Effector memory CD4-positive, alpha-beta T cell (primary cell): ENCODE measurements around the gene ZKSCAN8.
"Not testable (repeated sequence)": the region's sequence is repeated elsewhere in the genome, so short reads cannot be mapped to it uniquely, and the experiment has no call there.

Experiments used
- DNase-seq, 3 donors: peaks; one replicate each; pipeline ENCODE4 v3.0.0-alpha.2; 2020
- H3K27ac ChIP-seq: 2 replicates; pipeline ENCODE4 v1.7.0; 2013; ENCODE audit warnings: mild to moderate bottlenecking, low read length, moderate library complexity; ENCODE audit not compliant: insufficient read depth, poor library complexity, severe bottlenecking
- H3K27me3 ChIP-seq: replicated peaks from 2 replicates; pipeline ENCODE4 v1.7.0; 2013; ENCODE audit warnings: mild to moderate bottlenecking, low read length; ENCODE audit not compliant: insufficient read depth, control insufficient read depth, poor library complexity, severe bottlenecking
- H3K36me3 ChIP-seq: 2 replicates; pipeline ENCODE4 v1.7.0; 2013; ENCODE audit warnings: mild to moderate bottlenecking, low read length, moderate library complexity; ENCODE audit not compliant: control insufficient read depth, insufficient read depth
- H3K4me1 ChIP-seq: 2 replicates; pipeline ENCODE4 v1.7.0; 2013; ENCODE audit warnings: low read length, mild to moderate bottlenecking; ENCODE audit not compliant: control insufficient read depth, insufficient read depth, poor library complexity, severe bottlenecking
- H3K4me3 ChIP-seq: 2 replicates; pipeline ENCODE4 v1.7.0; 2013; ENCODE audit warnings: low read length, low read depth, mild to moderate bottlenecking; ENCODE audit not compliant: insufficient read depth, poor library complexity, severe bottlenecking
- H3K9me3 ChIP-seq: 2 replicates; pipeline ENCODE4 v1.7.0; 2013; ENCODE audit warnings: mild to moderate bottlenecking, low read length, moderate library complexity; ENCODE audit not compliant: control insufficient read depth

Gene ZKSCAN8

DNA sequence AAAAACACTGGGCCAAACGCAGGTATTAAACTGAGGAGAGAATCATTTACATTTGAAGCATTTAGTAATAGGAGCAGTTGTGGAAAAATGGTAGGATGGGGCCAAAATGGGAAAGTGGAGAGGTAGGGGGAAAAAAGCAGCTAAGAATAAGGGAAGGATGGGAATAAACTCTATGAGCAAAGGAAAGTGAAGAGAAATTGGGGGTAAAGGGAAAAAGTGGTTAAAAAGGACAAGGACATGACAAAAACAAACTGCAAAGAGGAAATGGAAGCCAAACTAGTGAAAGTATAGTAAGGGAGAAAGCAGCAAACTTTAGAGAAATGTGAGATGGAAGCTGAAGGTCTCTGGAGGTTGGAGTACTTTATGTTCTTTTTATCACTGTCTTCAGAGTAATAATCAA, 23.5 kb upstream of the ZKSCAN8 start:
- no peak overlapping the region for H3K4me3 ChIP-seq
- peaks cover 17% of the 10 kb centered on the region for H3K36me3 ChIP-seq
- H3K27ac ChIP-seq = no peak overlapping the region
- no peaks in the 10 kb centered on the region for H3K27me3 ChIP-seq
- no peaks in the 10 kb centered on the region for H3K9me3 ChIP-seq
- H3K4me1 ChIP-seq = no peaks in the 10 kb centered on the region
- no peak for DNase-seq

- Histone ChIP-seq H3K4me3 (no peak overlapping the region), H3K9me3 (no peaks in the 10 kb centered on the region), H3K36me3 (peaks cover 14% of the 10 kb centered on the region), H3K4me1 (peaks cover 15% of the 10 kb centered on the region), H3K27me3 (no peaks in the 10 kb centered on the region), H3K27ac (no peak overlapping the region)
- no peak for DNase-seq
Observed at GRCh38 chr6:28121876-28122275, 19.8 kb upstream of the ZKSCAN8 start.

- Histone ChIP-seq H3K4me1 (peaks cover 15% of the 10 kb centered on the region), H3K36me3 (peaks cover 15% of the 10 kb centered on the region)
- not testable (repeated sequence) for H3K27ac ChIP-seq, H3K4me3 ChIP-seq, H3K9me3 ChIP-seq, DNase-seq, H3K27me3 ChIP-seq
Observed at GRCh38 chr6:28122283-28122682, 19.4 kb upstream of the ZKSCAN8 start.

GRCh38 chr6:28124350-28124970, 17.2 kb upstream of the ZKSCAN8 start, which contains the start of gene ZSCAN16:
Gene ZSCAN16 (plus strand): TSS chr6:28124609. CDS start chr6:28125444, 835 bp downstream.
- Histone ChIP-seq H3K9me3 (no peaks in the 10 kb centered on the region), H3K27me3 (no peaks in the 10 kb centered on the region)

DNA sequence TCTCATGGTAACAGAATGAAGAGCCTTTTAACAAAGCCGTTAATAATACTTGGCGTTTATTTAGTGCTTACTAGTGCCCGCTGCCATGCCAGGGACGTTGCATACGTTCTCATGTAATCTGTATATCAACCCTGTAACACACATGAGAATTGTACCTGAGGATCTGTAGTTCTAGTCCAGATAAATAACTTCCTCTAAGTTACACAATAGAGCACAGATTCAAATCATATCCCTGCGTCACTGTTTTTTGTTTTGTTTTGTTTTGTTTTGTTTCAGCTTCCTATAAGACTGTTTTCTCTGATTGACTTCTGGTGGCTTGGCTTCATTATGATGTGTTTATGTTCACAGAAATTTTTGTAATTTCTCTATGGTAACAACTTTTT, 16.7 kb upstream of the ZKSCAN8 start:
- peaks cover 25% of the 10 kb centered on the region for H3K36me3 ChIP-seq
- no peaks in the 10 kb centered on the region for H3K9me3 ChIP-seq
- peak overlapping the region; percentile 88 for H3K27ac ChIP-seq
- no peaks in the 10 kb centered on the region for H3K27me3 ChIP-seq
- peak overlapping the region; percentile 70 for H3K4me3 ChIP-seq
- peaks cover 15% of the 10 kb centered on the region for H3K4me1 ChIP-seq
- no peak for DNase-seq

More at GRCh38 chr6:28124350-28124970, 17.2 kb upstream of the ZKSCAN8 start, which contains the start of gene ZSCAN16:
- H3K4me1 ChIP-seq = peaks cover 15% of the 10 kb centered on the region
- H3K27ac ChIP-seq = peak within 1 kb of the TSS; percentile 88
- peak within 1 kb of the TSS; percentile 70 for H3K4me3 ChIP-seq
- DNase-seq = peak; percentile 53 to 61 (median 56)
- peaks cover 21% of the 10 kb centered on the region for H3K36me3 ChIP-seq

GRCh38 chr6:28125401-28125800, 16.3 kb upstream of the ZKSCAN8 start:
- Histone ChIP-seq H3K36me3 (peaks cover 22% of the 10 kb centered on the region), H3K9me3 (no peaks in the 10 kb centered on the region), H3K4me3 (no peak overlapping the region), H3K27me3 (no peaks in the 10 kb centered on the region), H3K4me1 (peaks cover 15% of the 10 kb centered on the region), H3K27ac (peak overlapping the region; percentile 88)
- peak in 1 of 3 donors; percentile 5 for DNase-seq

- H3K27ac ChIP-seq = no peak overlapping the region
- DNase-seq = no peak
- no peaks in the 10 kb centered on the region for H3K9me3 ChIP-seq
- no peaks in the 10 kb centered on the region for H3K27me3 ChIP-seq
- no peak overlapping the region for H3K4me3 ChIP-seq
- peaks cover 12% of the 10 kb centered on the region for H3K4me1 ChIP-seq
- peaks cover 11% of the 10 kb centered on the region for H3K36me3 ChIP-seq
Observed at GRCh38 chr6:28134015-28134414, 7.7 kb upstream of the ZKSCAN8 start.

DNA sequence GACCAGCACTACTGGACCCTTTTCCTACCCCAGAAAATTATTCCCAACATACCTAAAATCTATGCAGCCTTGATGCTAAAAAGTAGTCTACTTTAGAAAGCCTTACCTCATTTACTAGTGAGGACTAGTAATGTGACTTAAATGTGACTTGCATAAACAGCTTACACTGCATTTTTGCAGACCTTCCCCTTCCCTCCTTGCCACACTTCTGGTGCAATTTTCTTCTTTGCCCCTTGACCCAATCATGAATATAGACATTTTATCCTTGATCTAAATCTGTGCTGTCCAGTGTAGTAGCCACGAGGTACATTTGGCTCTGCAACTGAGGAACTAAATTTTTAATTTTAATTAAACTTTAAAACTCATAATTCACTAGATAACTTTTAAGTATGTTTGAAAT, 7.0 kb upstream of the ZKSCAN8 start:
- no peak for DNase-seq
- Histone ChIP-seq H3K9me3 (no peaks in the 10 kb centered on the region), H3K4me3 (no peak overlapping the region), H3K27ac (no peak overlapping the region), H3K27me3 (no peaks in the 10 kb centered on the region), H3K36me3 (peaks cover 4% of the 10 kb centered on the region), H3K4me1 (peaks cover 12% of the 10 kb centered on the region)

DNA sequence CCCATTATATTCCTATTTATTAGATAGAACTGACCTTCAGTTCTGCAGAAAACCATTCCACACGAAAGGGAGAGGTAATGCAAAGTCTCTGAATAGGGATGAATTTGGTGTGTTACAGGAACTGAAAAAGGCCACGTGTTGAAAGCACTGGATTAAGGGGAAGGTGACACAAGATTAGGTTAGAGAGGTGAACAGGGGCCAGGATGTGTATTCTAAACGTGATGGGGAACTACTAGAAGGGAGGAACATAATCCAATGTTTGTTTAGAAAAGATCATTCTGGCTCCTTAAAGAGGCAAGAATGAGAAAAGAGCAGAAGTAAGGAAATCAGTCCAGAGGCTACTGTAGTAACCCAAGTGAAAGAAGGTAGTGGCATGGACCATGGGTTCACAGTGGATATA, 6.3 kb upstream of the ZKSCAN8 start:
- peak overlapping the region; percentile 97 for H3K27ac ChIP-seq
- DNase-seq = no peak
- no peaks in the 10 kb centered on the region for H3K27me3 ChIP-seq
- H3K9me3 ChIP-seq = no peaks in the 10 kb centered on the region
- H3K36me3 ChIP-seq = no peaks in the 10 kb centered on the region
- no peak overlapping the region for H3K4me3 ChIP-seq
- peaks cover 12% of the 10 kb centered on the region for H3K4me1 ChIP-seq

GRCh38 chr6:28136585-28137504, 4.8 kb upstream of the ZKSCAN8 start:
- H3K4me1 ChIP-seq = peaks cover 12% of the 10 kb centered on the region
- H3K4me3 ChIP-seq = peak overlapping the region; percentile 78
- no peaks in the 10 kb centered on the region for H3K27me3 ChIP-seq
- no peaks in the 10 kb centered on the region for H3K36me3 ChIP-seq
- peak overlapping the region; percentile 97 for H3K27ac ChIP-seq
- no peaks in the 10 kb centered on the region for H3K9me3 ChIP-seq
- peak; percentile 43 to 60 (median 51) for DNase-seq
